Osteoblast (primary cell): ENCODE results near the gene ST3GAL6. TPM values are rescaled to one million over a fixed set of nuclear protein-coding genes. Genes with fewer than 3 reads are reported as not detected.

ENCODE experiments used
- DNase-seq: peaks from one replicate; pipeline ENCODE4 v3.0.0; 2011; ENCODE audit warnings: low spot score, mixed read lengths; ENCODE audit not compliant: insufficient read length; ENCODE audit errors: missing footprints
- H2AFZ ChIP-seq: 2 replicates; pipeline ENCODE4 v1.6.0; 2011; ENCODE audit warnings: mild to moderate bottlenecking, low read length
- H3K27ac ChIP-seq: 2 replicates; pipeline ENCODE4 v1.5.1; 2011; ENCODE audit warnings: mild to moderate bottlenecking, low read depth, low read length, moderate library complexity
- H3K27me3 ChIP-seq: 2 replicates; pipeline ENCODE4 v1.6.0; 2012; ENCODE audit warnings: mild to moderate bottlenecking, control low read depth, inconsistent platforms, low read length, moderate library complexity; ENCODE audit not compliant: insufficient read depth
- H3K36me3 ChIP-seq: 2 replicates; pipeline ENCODE4 v1.5.1; 2011; ENCODE audit warnings: mild to moderate bottlenecking, low read length, control low read depth, moderate library complexity; ENCODE audit not compliant: insufficient read depth
- H3K4me1 ChIP-seq: 2 replicates; pipeline ENCODE4 v1.5.1; 2011; ENCODE audit warnings: mild to moderate bottlenecking, low read length, control low read depth, moderate library complexity; ENCODE audit not compliant: insufficient read depth
- H3K4me2 ChIP-seq: 2 replicates; pipeline ENCODE4 v1.6.0; 2011; ENCODE audit warnings: mild to moderate bottlenecking, low read length; ENCODE audit not compliant: insufficient read depth
- H3K4me3 ChIP-seq: fragments of 200-600 bp; sonication (generic); 3 replicates; pipeline ENCODE4 v1.5.1; 2012; ENCODE audit warnings: mild to moderate bottlenecking, low read length, inconsistent platforms; ENCODE audit not compliant: insufficient read depth
- H3K79me2 ChIP-seq: 2 replicates; pipeline ENCODE4 v1.6.0; 2012; ENCODE audit warnings: mild to moderate bottlenecking, low read length, control low read depth, inconsistent platforms; ENCODE audit not compliant: insufficient read depth
- H3K9me3 ChIP-seq: 2 replicates; pipeline ENCODE4 v1.5.1; 2011; ENCODE audit warnings: low read depth, low read length, control low read depth
- H4K20me1 ChIP-seq: 2 replicates; pipeline ENCODE4 v1.6.0; 2012; ENCODE audit warnings: mild to moderate bottlenecking, low read length, control low read depth; ENCODE audit not compliant: insufficient read depth
- total RNA-seq: library from RNA; depleted of rRNA; stranded (reverse); fragments of >200 nt; gene quantifications from 2 replicates; pipeline ENCODE4 v1.2.3, GENCODE V29; 2012
- TF ChIP-seq, protein P1 (sequence below): IDR thresholded peaks from 2 replicates; pipeline ENCODE4 v1.5.1; 2011; ENCODE audit warnings: mild to moderate bottlenecking, low read depth, low read length, moderate library complexity; ENCODE audit errors: extremely low read depth

The ST3GAL6 gene, protein sequence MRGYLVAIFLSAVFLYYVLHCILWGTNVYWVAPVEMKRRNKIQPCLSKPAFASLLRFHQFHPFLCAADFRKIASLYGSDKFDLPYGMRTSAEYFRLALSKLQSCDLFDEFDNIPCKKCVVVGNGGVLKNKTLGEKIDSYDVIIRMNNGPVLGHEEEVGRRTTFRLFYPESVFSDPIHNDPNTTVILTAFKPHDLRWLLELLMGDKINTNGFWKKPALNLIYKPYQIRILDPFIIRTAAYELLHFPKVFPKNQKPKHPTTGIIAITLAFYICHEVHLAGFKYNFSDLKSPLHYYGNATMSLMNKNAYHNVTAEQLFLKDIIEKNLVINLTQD
- total RNA-seq = 2.2 and 2.7 TPM in 2 replicates

DNA sequence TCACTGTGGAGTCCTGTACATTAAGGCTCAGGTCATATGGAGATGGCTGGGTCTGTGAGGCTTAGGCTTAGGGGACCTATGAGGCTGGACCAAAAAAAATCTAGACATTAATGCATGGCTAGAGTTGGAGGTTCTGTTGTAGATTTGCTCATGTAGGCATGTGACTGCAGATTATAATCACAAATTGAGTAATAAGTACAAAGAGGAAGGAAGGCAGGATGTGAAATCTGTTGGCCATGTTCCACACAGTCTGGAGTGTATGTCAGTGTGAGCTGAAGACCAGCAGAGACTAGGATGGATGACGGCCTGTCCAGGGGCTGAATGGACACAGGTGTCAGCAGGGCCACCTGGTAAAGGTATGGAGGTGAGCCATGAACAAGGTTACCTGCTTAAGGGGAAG, at the start of gene ST3GAL6:
Gene ST3GAL6, plus strand, starts transcription at position 265 of the 400 bp plus-strand sequence. CDS start 5,101 bp downstream, outside the sequence.
- H3K4me1 ChIP-seq = no peaks in the 10 kb centered on the region
- no peaks in the 10 kb centered on the region for H3K79me2 ChIP-seq
- no peak for DNase-seq

DNA sequence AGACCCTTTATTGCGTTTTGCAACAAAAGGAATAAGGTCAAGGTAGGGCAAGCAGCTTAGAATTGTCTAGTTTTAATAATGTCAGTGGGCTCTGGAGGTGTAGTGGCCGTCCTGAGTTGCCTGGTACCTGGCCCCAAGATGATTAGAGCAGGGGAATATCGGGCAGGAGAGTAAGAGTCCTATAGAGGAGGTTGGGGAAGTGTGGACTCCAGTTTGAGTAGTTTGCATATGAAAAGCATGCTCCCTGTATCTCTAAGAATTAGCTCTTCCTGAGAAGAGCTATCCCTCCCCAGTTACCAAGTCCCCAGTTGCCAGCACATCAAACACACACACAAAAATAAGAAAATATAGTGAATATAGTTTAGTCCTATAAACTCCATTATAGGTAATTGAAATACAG, 49.2 kb upstream of the ST3GAL6 start:
- H3K36me3 ChIP-seq = no peaks in the 10 kb centered on the region
- peaks cover 8% of the 10 kb centered on the region for H3K27me3 ChIP-seq
- no peak for DNase-seq
- no peaks in the 10 kb centered on the region for H3K4me1 ChIP-seq
- no peak overlapping the region for H3K4me2 ChIP-seq
- H4K20me1 ChIP-seq = no peaks in the 10 kb centered on the region
- no peak overlapping the region for H2AFZ ChIP-seq
- TF ChIP-seq, protein P1, sequence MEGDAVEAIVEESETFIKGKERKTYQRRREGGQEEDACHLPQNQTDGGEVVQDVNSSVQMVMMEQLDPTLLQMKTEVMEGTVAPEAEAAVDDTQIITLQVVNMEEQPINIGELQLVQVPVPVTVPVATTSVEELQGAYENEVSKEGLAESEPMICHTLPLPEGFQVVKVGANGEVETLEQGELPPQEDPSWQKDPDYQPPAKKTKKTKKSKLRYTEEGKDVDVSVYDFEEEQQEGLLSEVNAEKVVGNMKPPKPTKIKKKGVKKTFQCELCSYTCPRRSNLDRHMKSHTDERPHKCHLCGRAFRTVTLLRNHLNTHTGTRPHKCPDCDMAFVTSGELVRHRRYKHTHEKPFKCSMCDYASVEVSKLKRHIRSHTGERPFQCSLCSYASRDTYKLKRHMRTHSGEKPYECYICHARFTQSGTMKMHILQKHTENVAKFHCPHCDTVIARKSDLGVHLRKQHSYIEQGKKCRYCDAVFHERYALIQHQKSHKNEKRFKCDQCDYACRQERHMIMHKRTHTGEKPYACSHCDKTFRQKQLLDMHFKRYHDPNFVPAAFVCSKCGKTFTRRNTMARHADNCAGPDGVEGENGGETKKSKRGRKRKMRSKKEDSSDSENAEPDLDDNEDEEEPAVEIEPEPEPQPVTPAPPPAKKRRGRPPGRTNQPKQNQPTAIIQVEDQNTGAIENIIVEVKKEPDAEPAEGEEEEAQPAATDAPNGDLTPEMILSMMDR = no peak
- H3K79me2 ChIP-seq = no peaks in the 10 kb centered on the region
- H3K9me3 ChIP-seq = no peaks in the 10 kb centered on the region
- no peak overlapping the region for H3K4me3 ChIP-seq
- H3K27ac ChIP-seq = no peak overlapping the region

More for the DNA sequence above, at the start of gene ST3GAL6:
- TF ChIP-seq, protein P1 = no peak
- no peak within 1 kb of the TSS for H2AFZ ChIP-seq
- no peaks in the 10 kb centered on the region for H3K36me3 ChIP-seq
- H3K4me3 ChIP-seq = no peak within 1 kb of the TSS
- no peaks in the 10 kb centered on the region for H3K9me3 ChIP-seq
- no peaks in the 10 kb centered on the region for H3K27me3 ChIP-seq
- no peaks in the 10 kb centered on the region for H4K20me1 ChIP-seq
- H3K4me2 ChIP-seq = no peak within 1 kb of the TSS
- no peak within 1 kb of the TSS for H3K27ac ChIP-seq

DNA sequence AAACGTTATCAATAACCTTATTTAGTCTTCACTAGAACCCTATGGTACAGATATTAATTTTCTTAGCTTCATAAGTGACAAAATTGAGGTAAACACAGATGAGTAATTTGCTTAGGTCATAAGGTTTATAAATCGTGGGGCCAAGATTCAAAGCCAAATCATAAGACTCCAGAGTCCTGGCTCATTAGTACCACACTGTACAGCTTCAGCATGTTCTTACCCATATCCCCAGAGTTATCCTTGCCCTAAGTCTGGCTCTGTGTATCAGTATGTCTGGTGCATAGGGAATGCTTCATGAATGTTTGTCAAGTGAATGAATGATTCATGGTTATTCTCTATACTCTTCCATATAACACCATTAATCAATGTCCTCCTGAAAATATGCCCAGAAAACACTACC, 45.6 kb upstream of the ST3GAL6 start:
- Histone ChIP-seq H3K4me2 (no peak overlapping the region), H3K27me3 (peaks cover 2% of the 10 kb centered on the region), H3K36me3 (no peaks in the 10 kb centered on the region), H3K4me3 (no peak overlapping the region), H2AFZ (no peak overlapping the region), H3K4me1 (no peaks in the 10 kb centered on the region), H3K9me3 (no peaks in the 10 kb centered on the region), H3K27ac (no peak overlapping the region), H4K20me1 (no peaks in the 10 kb centered on the region), H3K79me2 (no peaks in the 10 kb centered on the region)
- TF ChIP-seq, protein P1 = no peak
- no peak for DNase-seq

DNA sequence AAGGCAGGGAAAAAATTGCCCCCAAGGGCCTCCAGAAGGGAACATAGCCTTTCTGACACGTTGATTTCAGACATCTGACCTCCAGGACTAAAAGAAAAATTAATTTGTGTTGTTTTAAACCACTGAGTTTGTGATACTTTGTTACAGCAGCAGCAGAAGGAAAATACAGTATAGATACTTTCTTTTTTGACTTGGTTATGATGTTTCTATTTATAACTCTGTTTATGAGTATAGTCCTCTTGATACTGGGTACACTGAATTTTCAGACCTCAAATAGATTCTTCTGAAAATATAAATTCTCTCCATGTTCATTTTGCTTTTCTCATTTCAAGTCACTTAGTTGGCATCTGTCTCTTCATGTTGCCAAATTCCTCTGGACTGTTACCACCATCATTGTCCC, 44.4 kb upstream of the ST3GAL6 start:
- DNase-seq = no peak
- Histone ChIP-seq H3K27me3 (peaks cover 2% of the 10 kb centered on the region), H3K4me1 (no peaks in the 10 kb centered on the region), H3K27ac (no peak overlapping the region), H3K4me3 (no peak overlapping the region), H3K4me2 (no peak overlapping the region), H2AFZ (no peak overlapping the region), H3K36me3 (no peaks in the 10 kb centered on the region), H3K79me2 (no peaks in the 10 kb centered on the region), H4K20me1 (no peaks in the 10 kb centered on the region), H3K9me3 (no peaks in the 10 kb centered on the region)
- TF ChIP-seq, protein P1 = no peak
